Nephron (organoid): Measurements from ENCODE around the gene MYH13.

Source experiments
- H3K27ac Mint-ChIP-seq, 3 experiments: 2 replicates each; pipeline ENCODE4 v1.8.0; 2020; ENCODE audit warnings: mixed read lengths in 3 of 3, mild to moderate bottlenecking in 2 of 3, moderate library complexity in 1 of 3
- H3K27me3 Mint-ChIP-seq: 2 replicates; pipeline ENCODE4 v1.8.0; 2021; ENCODE audit warnings: low read depth, mild to moderate bottlenecking, moderate library complexity, mixed read lengths
- H3K36me3 Mint-ChIP-seq: 2 replicates; pipeline ENCODE4 v1.8.0; 2020; ENCODE audit warnings: low read depth, mixed read lengths
- H3K4me1 Mint-ChIP-seq: 2 replicates; pipeline ENCODE4 v1.8.0; 2020; ENCODE audit warnings: mixed read lengths
- H3K4me3 Mint-ChIP-seq, 3 experiments: 2 replicates each; pipeline ENCODE4 v1.8.0; 2020; ENCODE audit warnings: mild to moderate bottlenecking in 3 of 3, mixed read lengths in 3 of 3, moderate library complexity in 2 of 3
- H3K9me3 Mint-ChIP-seq: 2 replicates; pipeline ENCODE4 v1.8.0; 2020; ENCODE audit warnings: mixed read lengths
- CTCF ChIP-seq, 3 experiments: fragments of 200-600 bp; sonication (generic); IDR thresholded peaks; one replicate each; pipeline ENCODE4 v1.5.0; 2021; ENCODE audit warnings: antibody characterized with exemption in 3 of 3; ENCODE audit not compliant: unreplicated experiment in 3 of 3

MYH13 gene

GRCh38 chr17:10403589-10403988 lies 30.8 kb upstream of the MYH13 start:
- Mint-ChIP-seq H3K27me3 (no peaks in the 10 kb centered on the region), H3K27ac (no peak overlapping the region), H3K4me1 (no peaks in the 10 kb centered on the region), H3K4me3 (no peak overlapping the region), H3K36me3 (no peaks in the 10 kb centered on the region), H3K9me3 (no peaks in the 10 kb centered on the region)
- TF ChIP-seq CTCF (IDR thresholded peaks at IDR 0.05; ENCODE audit: unreplicated experiment in 3 of 3), result no peak

- H3K27ac Mint-ChIP-seq, result no peak overlapping the region
- no peaks in the 10 kb centered on the region for H3K36me3 Mint-ChIP-seq
- no peak overlapping the region for H3K4me3 Mint-ChIP-seq
- H3K4me1 Mint-ChIP-seq, result peaks cover 13% of the 10 kb centered on the region
- H3K9me3 Mint-ChIP-seq, result no peaks in the 10 kb centered on the region
- no peak for TF ChIP-seq CTCF (IDR thresholded peaks at IDR 0.05; ENCODE audit: unreplicated experiment in 3 of 3)
- no peaks in the 10 kb centered on the region for H3K27me3 Mint-ChIP-seq
Observed at GRCh38 chr17:10398352-10398751, 25.5 kb upstream of the MYH13 start.

GRCh38 chr17:10396524-10397163 lies 23.8 kb upstream of the MYH13 start:
- no peaks in the 10 kb centered on the region for H3K27me3 Mint-ChIP-seq
- no peaks in the 10 kb centered on the region for H3K9me3 Mint-ChIP-seq
- H3K27ac Mint-ChIP-seq, result no peak overlapping the region
- no peak overlapping the region for H3K4me3 Mint-ChIP-seq
- no peaks in the 10 kb centered on the region for H3K36me3 Mint-ChIP-seq
- no peak for TF ChIP-seq CTCF (IDR thresholded peaks at IDR 0.05; ENCODE audit: unreplicated experiment in 3 of 3)
- peaks cover 19% of the 10 kb centered on the region for H3K4me1 Mint-ChIP-seq

GRCh38 chr17:10394201-10394887 lies 21.5 kb upstream of the MYH13 start:
- TF ChIP-seq CTCF (IDR thresholded peaks at IDR 0.05; ENCODE audit: unreplicated experiment in 3 of 3), result no peak
- Mint-ChIP-seq H3K9me3 (no peaks in the 10 kb centered on the region), H3K4me3 (no peak overlapping the region), H3K4me1 (peaks cover 19% of the 10 kb centered on the region), H3K27ac (no peak overlapping the region), H3K27me3 (no peaks in the 10 kb centered on the region), H3K36me3 (no peaks in the 10 kb centered on the region)

GRCh38 chr17:10392880-10393279 lies 20.1 kb upstream of the MYH13 start:
- Mint-ChIP-seq H3K9me3 (no peaks in the 10 kb centered on the region), H3K4me1 (peaks cover 18% of the 10 kb centered on the region), H3K36me3 (no peaks in the 10 kb centered on the region), H3K27ac (peak overlapping the region in 2 of 3 experiments; percentile 6 to 70), H3K4me3 (no peak overlapping the region), H3K27me3 (no peaks in the 10 kb centered on the region)
- no peak for TF ChIP-seq CTCF (IDR thresholded peaks at IDR 0.05; ENCODE audit: unreplicated experiment in 3 of 3)

- H3K4me1 Mint-ChIP-seq, result peaks cover 36% of the 10 kb centered on the region
- no peak overlapping the region for H3K4me3 Mint-ChIP-seq
- no peak for TF ChIP-seq CTCF (IDR thresholded peaks at IDR 0.05; ENCODE audit: unreplicated experiment in 3 of 3)
- peaks cover 4% of the 10 kb centered on the region for H3K27me3 Mint-ChIP-seq
- peak overlapping the region in 1 of 3 experiments; percentile 32 for H3K27ac Mint-ChIP-seq
- H3K9me3 Mint-ChIP-seq, result peaks cover 3% of the 10 kb centered on the region
- H3K36me3 Mint-ChIP-seq, result no peaks in the 10 kb centered on the region
Observed at GRCh38 chr17:10385871-10386270, 13.1 kb upstream of the MYH13 start.
